Measurements from ENCODE around the gene ELP5.

DNA sequence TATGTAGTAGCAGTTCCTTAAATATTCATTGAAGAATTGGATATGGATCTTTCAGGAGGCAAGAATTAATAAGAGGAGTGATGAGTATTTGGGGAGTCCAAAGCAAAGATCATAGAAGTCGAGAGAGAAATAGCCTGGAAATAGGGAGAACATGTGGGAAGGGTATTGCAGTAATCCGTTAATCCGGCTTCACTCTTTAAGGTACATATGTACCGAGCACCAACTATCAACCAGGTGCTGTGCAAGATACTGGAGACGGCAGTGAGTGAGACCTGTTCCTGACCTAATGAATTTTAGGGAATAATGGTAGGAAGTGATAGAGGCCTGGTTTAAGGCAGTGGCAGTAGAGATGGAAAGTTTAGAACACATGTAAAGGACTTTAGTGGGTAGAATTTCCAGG is 1.1 kb downstream of the ELP5 start:
- TF ChIP-seq CTCF (IDR thresholded peaks at IDR 0.05): no peak
- TF ChIP-seq POLR2A (IDR thresholded peaks at IDR 0.05; ENCODE audit: low read depth): no peak
- TF ChIP-seq POLR2AphosphoS5 (IDR thresholded peaks at IDR 0.05): no peak
- no peak for TF ChIP-seq EP300 (IDR thresholded peaks at IDR 0.05)

Data from esophagus muscularis mucosa (tissue), 4 donors.